Dendritic cell treated with granulocyte-macrophage colony-stimulating factor and Interleukin-4, amounts not matched to agents 40 ng/mL and 50 ng/mL, for 4 days (primary cell): ENCODE measurements around the gene SLC7A5.
"Not testable (repeated sequence)": the region's sequence is repeated elsewhere in the genome, so short reads cannot be mapped to it uniquely, and the experiment has no call there.

Experiments used
- H3K27ac Mint-ChIP-seq: one replicate; pipeline ENCODE4 v1.8.0; 2022; ENCODE audit warnings: mild to moderate bottlenecking, mixed read lengths
- H3K27me3 Mint-ChIP-seq: one replicate; pipeline ENCODE4 v1.8.0; 2022; ENCODE audit warnings: mild to moderate bottlenecking, mixed read lengths
- H3K36me3 Mint-ChIP-seq: one replicate; pipeline ENCODE4 v1.8.0; 2022; ENCODE audit warnings: low read depth, mixed read lengths
- H3K4me1 Mint-ChIP-seq: one replicate; pipeline ENCODE4 v1.8.0; 2022; ENCODE audit warnings: low read depth, mixed read lengths
- H3K4me3 Mint-ChIP-seq: one replicate; pipeline ENCODE4 v1.8.0; 2022; ENCODE audit warnings: mild to moderate bottlenecking, moderate library complexity, mixed read lengths
- H3K9me3 Mint-ChIP-seq: one replicate; pipeline ENCODE4 v1.8.0; 2022; ENCODE audit warnings: mixed read lengths
- intact Hi-C: fragments of 100-400 bp; cut with micrococcal nuclease; formaldehyde crosslinking; loops from one replicate; pipeline ENCODE4 v1.15.0; 2022

Gene SLC7A5

GRCh38 chr16:87869061-87869878 is at the start of gene SLC7A5:
Gene SLC7A5, minus strand, starts transcription at chr16:87869507. Its CDS starts 85 bp downstream, at chr16:87869422.
- Mint-ChIP-seq H3K4me1 (peaks cover 57% of the 10 kb centered on the region), H3K4me3 (peak within 1 kb of the TSS; percentile 78), H3K27ac (peak within 1 kb of the TSS; percentile 85)
- H3K27me3 Mint-ChIP-seq, intact Hi-C loops, H3K9me3 Mint-ChIP-seq, H3K36me3 Mint-ChIP-seq: not testable (repeated sequence)

DNA sequence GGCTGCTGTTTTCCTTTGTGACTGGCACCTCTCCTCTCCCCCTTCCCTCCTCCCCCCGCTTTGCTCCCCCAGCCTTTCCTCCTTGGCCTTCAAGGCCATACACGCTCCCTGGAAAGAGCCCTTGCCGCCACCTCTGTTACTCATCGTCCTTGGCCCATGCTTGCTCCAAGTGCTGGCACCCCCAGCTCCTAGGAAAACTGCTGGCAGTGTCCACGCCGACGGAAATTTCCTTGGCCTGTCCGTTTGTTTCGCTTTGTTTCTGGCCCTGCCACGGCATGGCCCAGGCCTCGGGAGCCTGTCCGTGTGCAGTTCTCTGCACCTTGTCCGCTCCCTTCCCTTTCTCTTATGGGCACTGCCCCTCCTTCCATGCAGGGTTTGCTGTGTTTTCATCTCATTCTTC is 49.0 kb upstream of the SLC7A5 start:
- intact Hi-C loops = no loop called here
- Mint-ChIP-seq H3K36me3 (no peaks in the 10 kb centered on the region), H3K9me3 (no peaks in the 10 kb centered on the region), H3K27me3 (peaks cover 32% of the 10 kb centered on the region), H3K27ac (peak overlapping the region; percentile 70), H3K4me3 (peak overlapping the region; percentile 62), H3K4me1 (peaks cover 34% of the 10 kb centered on the region)

GRCh38 chr16:87917503-87917902 is 48.2 kb upstream of the SLC7A5 start:
- H3K9me3 Mint-ChIP-seq = no peaks in the 10 kb centered on the region
- no peak overlapping the region for H3K27ac Mint-ChIP-seq
- no peaks in the 10 kb centered on the region for H3K36me3 Mint-ChIP-seq
- no peak overlapping the region for H3K4me3 Mint-ChIP-seq
- intact Hi-C loops = no loop called here
- H3K4me1 Mint-ChIP-seq = peaks cover 34% of the 10 kb centered on the region
- H3K27me3 Mint-ChIP-seq = peaks cover 34% of the 10 kb centered on the region

DNA sequence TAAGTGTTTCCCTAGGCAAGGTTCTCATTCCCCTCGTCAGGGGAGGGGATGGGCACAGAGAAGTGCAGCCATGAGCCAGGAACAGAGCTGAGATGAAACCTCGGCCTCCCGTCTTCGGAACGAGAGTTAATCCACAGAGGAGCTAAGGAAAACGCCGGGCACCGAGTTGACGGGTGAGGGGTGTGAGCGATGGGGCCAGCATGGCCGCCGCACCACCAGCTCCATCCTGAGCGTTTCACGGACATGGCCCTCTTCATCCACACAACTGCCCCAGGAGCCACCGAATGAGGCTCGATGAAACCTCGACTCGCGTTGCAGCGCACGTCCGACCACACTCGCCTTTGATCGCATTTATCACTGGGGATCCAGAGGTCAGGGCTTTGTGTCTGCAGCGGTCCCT is 45.5 kb upstream of the SLC7A5 start:
- no peak overlapping the region for H3K27ac Mint-ChIP-seq
- H3K9me3 Mint-ChIP-seq = no peaks in the 10 kb centered on the region
- intact Hi-C loops = no loop called here
- no peaks in the 10 kb centered on the region for H3K36me3 Mint-ChIP-seq
- peaks cover 42% of the 10 kb centered on the region for H3K27me3 Mint-ChIP-seq
- H3K4me1 Mint-ChIP-seq = peaks cover 34% of the 10 kb centered on the region
- H3K4me3 Mint-ChIP-seq = no peak overlapping the region

DNA sequence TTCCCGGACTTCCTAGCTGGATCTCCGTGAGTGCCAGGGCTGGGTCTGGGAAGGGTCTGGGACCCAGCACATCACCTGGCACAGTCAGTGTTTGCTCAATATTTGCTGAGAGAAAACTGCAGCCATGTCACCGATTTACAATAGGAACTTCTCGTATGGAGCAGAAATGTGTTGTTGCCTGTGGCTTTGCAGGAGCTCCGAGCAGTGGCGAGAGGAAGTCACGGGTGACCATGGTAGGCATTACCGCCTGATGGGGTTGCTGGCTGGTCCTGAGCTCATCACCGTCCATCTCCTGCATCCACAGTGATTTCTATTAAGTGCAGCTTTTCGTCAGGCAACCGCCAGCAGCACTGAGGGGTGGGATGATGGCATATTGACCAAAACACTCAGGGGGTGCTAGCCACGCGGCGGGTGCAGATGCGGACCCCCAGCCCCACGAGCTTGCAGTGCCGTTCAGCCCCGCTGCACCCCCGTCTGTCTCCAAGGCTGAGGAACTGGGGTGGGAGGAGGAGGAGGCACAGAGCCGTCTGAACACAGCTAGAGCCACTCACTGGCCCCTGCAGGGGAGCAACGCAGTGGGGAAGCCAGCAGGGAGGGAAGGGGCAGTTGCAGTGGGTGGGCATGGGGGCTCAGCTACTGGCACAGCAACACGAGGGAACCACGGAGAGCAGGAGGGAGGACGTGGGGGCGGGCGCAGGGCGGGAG is 44.9 kb upstream of the SLC7A5 start:
- intact Hi-C loops, H3K4me3 Mint-ChIP-seq, H3K27ac Mint-ChIP-seq, H3K36me3 Mint-ChIP-seq, H3K9me3 Mint-ChIP-seq: not testable (repeated sequence)
- H3K27me3 Mint-ChIP-seq = peaks cover 42% of the 10 kb centered on the region
- H3K4me1 Mint-ChIP-seq = peaks cover 36% of the 10 kb centered on the region

DNA sequence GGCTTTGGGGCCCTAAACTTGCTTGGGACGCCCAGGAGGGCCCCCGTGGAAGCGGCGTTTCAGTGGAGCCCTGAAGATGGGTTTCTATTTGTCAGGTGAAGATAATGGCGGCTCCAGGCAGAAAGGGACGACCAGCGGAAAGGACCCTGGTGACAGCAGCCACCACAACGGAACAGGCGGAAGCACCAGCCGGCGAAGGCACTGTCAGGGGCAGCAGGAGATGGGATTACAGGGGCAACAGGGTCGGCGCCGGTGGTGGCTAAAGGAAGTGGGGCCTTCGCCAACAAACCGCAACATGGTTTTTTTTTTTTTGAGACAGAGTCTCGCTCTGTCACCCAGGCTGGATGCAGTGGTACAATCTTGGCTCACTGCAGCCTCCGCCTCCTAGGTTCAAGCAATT is 43.4 kb upstream of the SLC7A5 start:
- intact Hi-C loops, H3K9me3 Mint-ChIP-seq, H3K36me3 Mint-ChIP-seq, H3K4me3 Mint-ChIP-seq, H3K27ac Mint-ChIP-seq: not testable (repeated sequence)
- Mint-ChIP-seq H3K27me3 (peaks cover 45% of the 10 kb centered on the region), H3K4me1 (peaks cover 31% of the 10 kb centered on the region)

DNA sequence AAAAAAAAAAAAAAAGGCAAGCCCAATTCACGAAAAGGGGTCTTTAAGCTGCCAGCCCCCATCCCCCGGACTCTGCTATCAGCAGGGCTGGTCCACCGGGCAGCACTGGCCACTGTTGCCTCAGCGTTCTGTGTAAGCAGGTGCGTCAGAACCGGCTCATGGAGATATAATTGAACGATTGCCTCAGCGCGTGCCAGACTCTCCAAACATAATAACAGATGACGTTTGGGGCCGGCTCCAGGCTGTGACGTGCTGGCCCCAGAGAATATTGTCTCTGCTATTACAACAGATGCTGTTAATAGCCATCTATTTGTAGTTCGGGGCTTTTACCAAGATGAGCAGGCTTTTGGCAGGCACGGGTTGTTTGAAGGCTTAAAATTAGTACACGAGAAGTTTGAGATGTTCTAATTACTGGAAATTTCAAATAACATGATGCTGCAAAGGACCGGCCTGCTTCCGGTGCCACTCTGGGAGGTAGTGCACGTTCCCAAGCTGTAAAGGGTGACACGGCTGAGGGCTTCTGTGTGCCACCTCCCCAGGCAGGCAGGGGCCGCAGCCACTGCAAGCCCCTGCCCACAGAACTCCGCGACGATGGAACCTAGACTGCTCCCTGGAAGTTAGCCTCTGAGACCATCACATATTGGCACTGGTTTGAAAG is 41.9 kb upstream of the SLC7A5 start:
- H3K36me3 Mint-ChIP-seq, H3K4me3 Mint-ChIP-seq, intact Hi-C loops, H3K27ac Mint-ChIP-seq, H3K9me3 Mint-ChIP-seq: not testable (repeated sequence)
- Mint-ChIP-seq H3K27me3 (peaks cover 53% of the 10 kb centered on the region), H3K4me1 (peaks cover 23% of the 10 kb centered on the region)

GRCh38 chr16:87909203-87909935 is 40.1 kb upstream of the SLC7A5 start:
- not testable (repeated sequence) for H3K4me3 Mint-ChIP-seq, H3K9me3 Mint-ChIP-seq, H3K27ac Mint-ChIP-seq, H3K36me3 Mint-ChIP-seq
- H3K27me3 Mint-ChIP-seq = peaks cover 54% of the 10 kb centered on the region
- intact Hi-C loops = loop anchor here (1.0 to 10.0 kb wide), 3 partner anchors 39 to 130 kb away; no protein-coding TSS in a partner anchor
- H3K4me1 Mint-ChIP-seq = peaks cover 27% of the 10 kb centered on the region

DNA sequence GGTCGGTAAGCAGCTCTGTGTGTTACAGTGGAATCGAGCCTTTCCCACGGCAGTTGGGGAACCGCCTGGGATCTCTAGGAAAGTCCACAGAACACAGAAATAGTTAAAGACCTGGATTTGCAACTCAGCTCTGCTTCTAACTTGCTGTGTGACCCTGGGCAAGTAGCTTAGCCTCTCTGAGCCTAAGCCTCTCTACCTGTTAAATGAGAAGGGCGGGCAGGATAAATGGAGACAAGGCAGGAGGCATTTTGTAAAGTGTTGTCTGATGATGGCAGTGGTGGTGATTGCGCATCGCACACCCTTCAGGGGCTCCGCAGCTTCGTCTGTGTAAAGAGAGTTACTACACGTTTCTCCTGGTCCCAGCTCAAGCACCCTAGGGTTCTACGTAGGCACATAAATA is 38.8 kb upstream of the SLC7A5 start:
- not testable (repeated sequence) for H3K4me3 Mint-ChIP-seq, H3K27ac Mint-ChIP-seq, H3K9me3 Mint-ChIP-seq, H3K36me3 Mint-ChIP-seq
- Mint-ChIP-seq H3K27me3 (peaks cover 42% of the 10 kb centered on the region), H3K4me1 (peaks cover 19% of the 10 kb centered on the region)
- intact Hi-C loops = loop anchor here (2.0 to 10.0 kb wide), 2 partner anchors 37 to 53 kb away; no protein-coding TSS in a partner anchor

GRCh38 chr16:87905521-87905920 is 36.2 kb upstream of the SLC7A5 start:
- Mint-ChIP-seq H3K4me1 (peaks cover 41% of the 10 kb centered on the region), H3K27me3 (peaks cover 32% of the 10 kb centered on the region)
- not testable (repeated sequence) for H3K27ac Mint-ChIP-seq, H3K36me3 Mint-ChIP-seq, H3K4me3 Mint-ChIP-seq, H3K9me3 Mint-ChIP-seq
- intact Hi-C loops = loop anchor here (10.0 kb wide), 1 partner anchor 51 kb away; no protein-coding TSS in a partner anchor

GRCh38 chr16:87904963-87905362 is 35.7 kb upstream of the SLC7A5 start:
- not testable (repeated sequence) for H3K36me3 Mint-ChIP-seq, H3K27ac Mint-ChIP-seq, H3K9me3 Mint-ChIP-seq, H3K4me3 Mint-ChIP-seq
- intact Hi-C loops = loop anchor here (10.0 kb wide), 1 partner anchor 50 kb away; no protein-coding TSS in a partner anchor
- Mint-ChIP-seq H3K27me3 (peaks cover 36% of the 10 kb centered on the region), H3K4me1 (peaks cover 41% of the 10 kb centered on the region)

- not testable (repeated sequence) for H3K36me3 Mint-ChIP-seq, H3K4me3 Mint-ChIP-seq, H3K9me3 Mint-ChIP-seq
- Mint-ChIP-seq H3K27me3 (peaks cover 21% of the 10 kb centered on the region), H3K4me1 (peaks cover 55% of the 10 kb centered on the region), H3K27ac (peak overlapping the region; percentile 23)
- intact Hi-C loops = loop anchor here (10.0 kb wide), 1 partner anchor 46 kb away; no protein-coding TSS in a partner anchor
These were observed 31.2 kb upstream of the SLC7A5 start for GRCh38 chr16:87900489-87900888.
